Trophoblast cell (in vitro differentiated cells and primary cell): ENCODE measurements around the gene EPHX1.

Source experiments
- DNase-seq, 2 donors: peaks; one replicate each; pipeline ENCODE4 v3.0.0-alpha.2; 2016
- H2AFZ ChIP-seq: 2 replicates; pipeline ENCODE4 v1.6.1; 2013; ENCODE audit warnings: low read length, moderate library complexity, mild to moderate bottlenecking; ENCODE audit not compliant: insufficient read depth, poor library complexity
- H2AK5ac ChIP-seq: 2 replicates; pipeline ENCODE4 v1.6.1; 2013; ENCODE audit warnings: mild to moderate bottlenecking, low read length
- H2BK120ac ChIP-seq: 2 replicates; pipeline ENCODE4 v1.6.1; 2013; ENCODE audit warnings: low read length, mild to moderate bottlenecking, moderate library complexity; ENCODE audit not compliant: insufficient read depth, poor library complexity
- H2BK12ac ChIP-seq: 2 replicates; pipeline ENCODE4 v1.6.1; 2013; ENCODE audit warnings: mild to moderate bottlenecking, low read length, moderate library complexity
- H2BK5ac ChIP-seq: 2 replicates; pipeline ENCODE4 v1.6.1; 2013; ENCODE audit warnings: low read length, low read depth, moderate library complexity, mild to moderate bottlenecking; ENCODE audit not compliant: poor library complexity
- H3K14ac ChIP-seq: 2 replicates; pipeline ENCODE4 v1.6.1; 2013; ENCODE audit warnings: mild to moderate bottlenecking, low read length
- H3K18ac ChIP-seq: 2 replicates; pipeline ENCODE4 v1.6.1; 2013; ENCODE audit warnings: mild to moderate bottlenecking, low read length
- H3K23ac ChIP-seq: 2 replicates; pipeline ENCODE4 v1.6.1; 2013; ENCODE audit warnings: low read length
- H3K27ac ChIP-seq: 2 replicates; pipeline ENCODE4 v1.5.1; 2013; ENCODE audit warnings: low read depth, mild to moderate bottlenecking, inconsistent platforms, low read length, moderate library complexity
- H3K27me3 ChIP-seq: 2 replicates; pipeline ENCODE4 v1.6.1; 2013; ENCODE audit warnings: inconsistent platforms, mild to moderate bottlenecking, low read length, moderate library complexity; ENCODE audit not compliant: insufficient read depth
- H3K36me3 ChIP-seq, 2 experiments: 1 replicate in 1 of 2; 2 replicates in 1 of 2; pipeline ENCODE4 v1.6.1; 2013; ENCODE audit warnings: low read length in 2 of 2, mild to moderate bottlenecking in 2 of 2, moderate library complexity in 1 of 2; ENCODE audit not compliant: insufficient read depth in 2 of 2, control insufficient read depth in 1 of 2
- H3K4ac ChIP-seq: 2 replicates; pipeline ENCODE4 v1.6.1; 2013; ENCODE audit warnings: low read depth, mild to moderate bottlenecking, low read length, moderate library complexity
- H3K4me1 ChIP-seq, 2 experiments: 1 replicate in 1 of 2; 2 replicates in 1 of 2; pipeline ENCODE4 v1.6.1; 2013; ENCODE audit warnings: low read length in 2 of 2, mild to moderate bottlenecking in 2 of 2, moderate library complexity in 1 of 2; ENCODE audit not compliant: insufficient read depth in 2 of 2, control insufficient read depth in 1 of 2
- H3K4me2 ChIP-seq: 2 replicates; pipeline ENCODE4 v1.6.1; 2013; ENCODE audit warnings: inconsistent platforms, mild to moderate bottlenecking, low read length, moderate library complexity
- H3K4me3 ChIP-seq: 2 replicates; pipeline ENCODE4 v1.5.1; 2013; ENCODE audit warnings: mild to moderate bottlenecking, low read depth, low read length, inconsistent platforms
- H3K79me1 ChIP-seq: one replicate; pipeline ENCODE4 v1.6.1; 2013; ENCODE audit warnings: low read length
- H3K79me2 ChIP-seq: 2 replicates; pipeline ENCODE4 v1.6.1; 2013; ENCODE audit warnings: low read length, mild to moderate bottlenecking; ENCODE audit not compliant: control insufficient read depth, insufficient read depth, poor library complexity
- H3K9ac ChIP-seq: 2 replicates; pipeline ENCODE4 v1.6.1; 2013; ENCODE audit warnings: mild to moderate bottlenecking, low read length
- H3K9me3 ChIP-seq: 2 replicates; pipeline ENCODE4 v1.6.1; 2013; ENCODE audit warnings: low read depth, mild to moderate bottlenecking, control low read depth, inconsistent platforms, low read length; ENCODE audit not compliant: insufficient read depth
- H4K12ac ChIP-seq: 2 replicates; pipeline ENCODE4 v1.6.1; 2013; ENCODE audit warnings: low read depth, mild to moderate bottlenecking, low read length, moderate library complexity
- H4K8ac ChIP-seq: 2 replicates; pipeline ENCODE4 v1.6.1; 2013; ENCODE audit warnings: low read depth, mild to moderate bottlenecking, low read length, moderate library complexity
- H4K91ac ChIP-seq: one replicate; pipeline ENCODE4 v1.6.1; 2013; ENCODE audit warnings: low read depth, mild to moderate bottlenecking, low read length, moderate library complexity
- WGBS: extraction: QIAGEN DNeasy Blood & Tissue Kit; methylation state at CpG from one replicate; pipeline ENCODE4 v1.1.7; 2013; ENCODE audit warnings: missing lambda C conversion rate; ENCODE audit not compliant: insufficient read length, insufficient coverage; ENCODE audit errors: extremely low coverage; 5-methylcytosine and 5-hydroxymethylcytosine counted together

The EPHX1 gene

GRCh38 chr1:225889743-225890142 lies 79.8 kb downstream of the EPHX1 start:
- WGBS, result no CpG with 5 or more reads among the region's 5 CpGs

GRCh38 chr1:225890346-225891228 lies 80.7 kb downstream of the EPHX1 start:
- no peaks in the 10 kb centered on the region for H3K9me3 ChIP-seq
- H3K27ac ChIP-seq, result no peak overlapping the region
- no peak overlapping the region for H3K4me2 ChIP-seq
- H4K12ac ChIP-seq, result no peak overlapping the region
- H3K36me3 ChIP-seq, result no peaks in the 10 kb centered on the region
- H3K4me1 ChIP-seq, result no peaks in the 10 kb centered on the region
- H3K4me3 ChIP-seq, result no peak overlapping the region
- DNase-seq, result no peak
- H4K91ac ChIP-seq, result no peak overlapping the region
- H2AK5ac ChIP-seq, result no peak overlapping the region
- no peaks in the 10 kb centered on the region for H3K79me2 ChIP-seq
- no peaks in the 10 kb centered on the region for H3K79me1 ChIP-seq
- H2BK5ac ChIP-seq, result no peak overlapping the region
- H4K8ac ChIP-seq, result no peak overlapping the region
- H3K27me3 ChIP-seq, result no peaks in the 10 kb centered on the region
- H2BK12ac ChIP-seq, result no peak overlapping the region
- no peak overlapping the region for H3K14ac ChIP-seq
- no peak overlapping the region for H3K9ac ChIP-seq
- H2AFZ ChIP-seq, result no peak overlapping the region
- H3K18ac ChIP-seq, result no peak overlapping the region
- H3K4ac ChIP-seq, result no peak overlapping the region
- H2BK120ac ChIP-seq, result no peak overlapping the region
- H3K23ac ChIP-seq, result no peak overlapping the region
- WGBS, result no CpG with 5 or more reads among the region's 6 CpGs

More at GRCh38 chr1:225889743-225890142, 79.8 kb downstream of the EPHX1 start:
- no peaks in the 10 kb centered on the region for H3K79me2 ChIP-seq
- H3K27me3 ChIP-seq, result no peaks in the 10 kb centered on the region
- H2AFZ ChIP-seq, result no peak overlapping the region
- no peak overlapping the region for H2BK120ac ChIP-seq
- no peaks in the 10 kb centered on the region for H3K79me1 ChIP-seq
- no peak overlapping the region for H4K8ac ChIP-seq
- no peak overlapping the region for H3K4me2 ChIP-seq
- DNase-seq, result no peak
- no peak overlapping the region for H3K18ac ChIP-seq
- no peaks in the 10 kb centered on the region for H3K4me1 ChIP-seq
- no peak overlapping the region for H3K27ac ChIP-seq
- H3K9me3 ChIP-seq, result no peaks in the 10 kb centered on the region
- H3K36me3 ChIP-seq, result no peaks in the 10 kb centered on the region
- H2BK12ac ChIP-seq, result no peak overlapping the region
- no peak overlapping the region for H3K4me3 ChIP-seq
- no peak overlapping the region for H2AK5ac ChIP-seq
- H4K91ac ChIP-seq, result no peak overlapping the region
- H4K12ac ChIP-seq, result no peak overlapping the region
- no peak overlapping the region for H3K4ac ChIP-seq
- no peak overlapping the region for H3K23ac ChIP-seq
- no peak overlapping the region for H2BK5ac ChIP-seq
- H3K14ac ChIP-seq, result no peak overlapping the region
- H3K9ac ChIP-seq, result no peak overlapping the region

- Histone ChIP-seq H3K23ac (no peak overlapping the region), H4K91ac (no peak overlapping the region), H3K14ac (no peak overlapping the region), H3K9me3 (no peaks in the 10 kb centered on the region), H3K36me3 (no peaks in the 10 kb centered on the region), H2AFZ (no peak overlapping the region), H2BK120ac (no peak overlapping the region), H4K8ac (no peak overlapping the region), H2AK5ac (no peak overlapping the region), H3K27ac (no peak overlapping the region), H3K4ac (no peak overlapping the region), H4K12ac (no peak overlapping the region), H3K9ac (no peak overlapping the region), H3K18ac (no peak overlapping the region), H3K79me2 (no peaks in the 10 kb centered on the region), H3K4me3 (no peak overlapping the region), H3K27me3 (no peaks in the 10 kb centered on the region), H2BK12ac (no peak overlapping the region), H2BK5ac (no peak overlapping the region), H3K4me1 (no peaks in the 10 kb centered on the region), H3K79me1 (no peaks in the 10 kb centered on the region), H3K4me2 (no peak overlapping the region)
- DNase-seq, result no peak
- no CpG with 5 or more reads among the region's 14 CpGs for WGBS
These were observed 81.5 kb downstream of the EPHX1 start for GRCh38 chr1:225891229-225891972.

- Histone ChIP-seq H3K36me3 (no peaks in the 10 kb centered on the region), H2AFZ (no peak overlapping the region), H3K23ac (no peak overlapping the region), H3K79me1 (peaks cover 1% of the 10 kb centered on the region), H3K4me3 (no peak overlapping the region), H3K9me3 (no peaks in the 10 kb centered on the region), H3K4me1 (peaks cover 4 to 5% of the 10 kb centered on the region in 2 experiments), H2BK120ac (no peak overlapping the region), H4K12ac (no peak overlapping the region), H3K27me3 (no peaks in the 10 kb centered on the region), H3K14ac (no peak overlapping the region), H3K18ac (no peak overlapping the region), H3K27ac (no peak overlapping the region), H3K4me2 (no peak overlapping the region), H2BK12ac (no peak overlapping the region), H4K91ac (no peak overlapping the region), H4K8ac (no peak overlapping the region), H2AK5ac (no peak overlapping the region), H2BK5ac (no peak overlapping the region), H3K79me2 (no peaks in the 10 kb centered on the region), H3K9ac (no peak overlapping the region), H3K4ac (no peak overlapping the region)
- no peak for DNase-seq
- WGBS, result no CpG with 5 or more reads among the region's 6 CpGs
These were observed 82.4 kb downstream of the EPHX1 start for GRCh38 chr1:225892307-225892706.
